HFFc6 (cell line): ENCODE results near the gene ANKS1A. TPM values are rescaled to one million over a fixed set of nuclear protein-coding genes. Genes with fewer than 3 reads are reported as not detected.

Experiments
- DNase-seq: peaks from one replicate; pipeline ENCODE4 v3.0.0-alpha.2; 2018
- H3K27ac Mint-ChIP-seq: 2 replicates; pipeline ENCODE4 v1.8.0; 2020; ENCODE audit warnings: mild to moderate bottlenecking, mixed read lengths
- H3K27me3 Mint-ChIP-seq: 2 replicates; pipeline ENCODE4 v1.8.0; 2021; ENCODE audit warnings: mild to moderate bottlenecking, moderate library complexity, mixed read lengths; ENCODE audit not compliant: insufficient read depth
- H3K36me3 Mint-ChIP-seq: 2 replicates; pipeline ENCODE4 v1.8.0; 2021; ENCODE audit warnings: low read depth, mixed read lengths
- H3K4me1 Mint-ChIP-seq: 2 replicates; pipeline ENCODE4 v1.8.0; 2020; ENCODE audit warnings: low read depth, mixed read lengths
- H3K4me3 Mint-ChIP-seq: 2 replicates; pipeline ENCODE4 v1.8.0; 2020; ENCODE audit warnings: mild to moderate bottlenecking, moderate library complexity, mixed read lengths
- H3K9me3 Mint-ChIP-seq: 2 replicates; pipeline ENCODE4 v1.8.0; 2020; ENCODE audit warnings: mild to moderate bottlenecking, mixed read lengths
- total RNA-seq, 6 experiments: library from RNA; stranded (reverse); fragmentation: NEBNext Ultra II Directional; extraction: Animal tissue kit (Norgen Biotek cat#: 25700); gene quantifications; 2 replicates in 1 of 6; 3 replicates in 5 of 6; pipeline ENCODE4 v1.2.3, GENCODE V29; 2021
- TF ChIP-seq, protein P1 (sequence below): fragments of 200-600 bp; sonication (generic); IDR thresholded peaks from 2 replicates; pipeline ENCODE4 v1.5.0; 2021; ENCODE audit warnings: antibody characterized with exemption, mild to moderate bottlenecking

Gene ANKS1A
- total RNA-seq, 6 experiments from 2014 or later, result 11.6 to 13.5 (median 13.1) TPM

GRCh38 chr6:35028781-35029769 lies 140.0 kb downstream of the ANKS1A start:
- Mint-ChIP-seq H3K9me3 (no peaks in the 10 kb centered on the region), H3K4me3 (no peak overlapping the region), H3K27ac (no peak overlapping the region), H3K4me1 (peaks cover 40% of the 10 kb centered on the region), H3K36me3 (peaks cover 5% of the 10 kb centered on the region; the same call in 1 of the 2 replicates), H3K27me3 (no peaks in the 10 kb centered on the region; the same call in none of the 2 replicates)
- TF ChIP-seq, protein P1, sequence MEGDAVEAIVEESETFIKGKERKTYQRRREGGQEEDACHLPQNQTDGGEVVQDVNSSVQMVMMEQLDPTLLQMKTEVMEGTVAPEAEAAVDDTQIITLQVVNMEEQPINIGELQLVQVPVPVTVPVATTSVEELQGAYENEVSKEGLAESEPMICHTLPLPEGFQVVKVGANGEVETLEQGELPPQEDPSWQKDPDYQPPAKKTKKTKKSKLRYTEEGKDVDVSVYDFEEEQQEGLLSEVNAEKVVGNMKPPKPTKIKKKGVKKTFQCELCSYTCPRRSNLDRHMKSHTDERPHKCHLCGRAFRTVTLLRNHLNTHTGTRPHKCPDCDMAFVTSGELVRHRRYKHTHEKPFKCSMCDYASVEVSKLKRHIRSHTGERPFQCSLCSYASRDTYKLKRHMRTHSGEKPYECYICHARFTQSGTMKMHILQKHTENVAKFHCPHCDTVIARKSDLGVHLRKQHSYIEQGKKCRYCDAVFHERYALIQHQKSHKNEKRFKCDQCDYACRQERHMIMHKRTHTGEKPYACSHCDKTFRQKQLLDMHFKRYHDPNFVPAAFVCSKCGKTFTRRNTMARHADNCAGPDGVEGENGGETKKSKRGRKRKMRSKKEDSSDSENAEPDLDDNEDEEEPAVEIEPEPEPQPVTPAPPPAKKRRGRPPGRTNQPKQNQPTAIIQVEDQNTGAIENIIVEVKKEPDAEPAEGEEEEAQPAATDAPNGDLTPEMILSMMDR, result no peak
- no peak for DNase-seq

DNA sequence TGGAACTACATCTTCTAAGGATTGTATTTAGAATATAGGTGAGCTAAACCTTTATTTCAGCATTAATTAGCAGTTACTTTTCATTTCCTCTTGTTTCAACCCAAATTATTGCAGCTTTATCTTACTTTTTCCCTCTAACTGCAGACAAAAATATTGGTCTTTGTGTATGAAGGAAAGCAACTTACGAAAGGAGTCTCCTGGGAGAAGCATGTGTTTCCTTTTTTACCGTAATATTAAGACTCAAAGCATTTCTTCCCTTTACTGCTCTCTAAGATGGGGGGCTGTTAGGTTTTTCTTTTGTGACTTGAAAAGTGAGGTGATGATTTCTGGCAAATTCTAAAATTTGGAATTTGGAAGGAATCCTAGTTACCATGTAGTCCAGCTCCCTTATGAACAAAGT lies 141.0 kb downstream of the ANKS1A start:
- no peak overlapping the region for H3K4me3 Mint-ChIP-seq
- H3K36me3 Mint-ChIP-seq, result peaks cover 5% of the 10 kb centered on the region; the same call in 1 of the 2 replicates
- H3K27me3 Mint-ChIP-seq, result no peaks in the 10 kb centered on the region; the same call in 1 of the 2 replicates
- H3K4me1 Mint-ChIP-seq, result peaks cover 30% of the 10 kb centered on the region
- no peaks in the 10 kb centered on the region for H3K9me3 Mint-ChIP-seq
- H3K27ac Mint-ChIP-seq, result no peak overlapping the region
- TF ChIP-seq, protein P1, result no peak
- DNase-seq, result no peak

GRCh38 chr6:35031611-35032529 lies 142.8 kb downstream of the ANKS1A start:
- Mint-ChIP-seq H3K4me3 (no peak overlapping the region), H3K27me3 (no peaks in the 10 kb centered on the region; the same call in 1 of the 2 replicates), H3K9me3 (no peaks in the 10 kb centered on the region), H3K27ac (no peak overlapping the region), H3K36me3 (peaks cover 5% of the 10 kb centered on the region; the same call in 1 of the 2 replicates), H3K4me1 (peaks cover 12% of the 10 kb centered on the region)
- TF ChIP-seq, protein P1, result no peak
- DNase-seq, result no peak

DNA sequence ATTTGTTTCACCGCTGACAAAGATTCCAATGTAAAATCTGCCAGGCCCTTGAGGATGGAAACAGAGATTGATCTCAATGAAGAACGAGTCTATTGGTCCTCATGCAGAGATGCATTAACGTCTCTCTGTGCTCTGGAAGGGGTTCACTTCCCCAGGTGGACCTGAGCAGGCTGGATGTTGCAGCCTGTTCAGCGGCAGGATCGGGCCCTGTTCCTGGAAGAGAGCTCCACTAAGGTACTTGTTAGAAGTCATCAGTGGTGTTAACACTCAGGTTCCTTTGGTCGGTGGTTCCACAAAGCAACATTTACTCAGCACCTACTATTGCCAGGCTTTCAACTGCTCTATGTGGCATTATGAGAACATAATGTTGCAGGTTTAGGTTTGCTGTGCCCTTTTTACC lies 144.6 kb downstream of the ANKS1A start:
- DNase-seq, result no peak

More for the DNA sequence above, 144.6 kb downstream of the ANKS1A start:
- Mint-ChIP-seq H3K4me1 (peaks cover 16% of the 10 kb centered on the region), H3K36me3 (peaks cover 5% of the 10 kb centered on the region; the same call in 1 of the 2 replicates), H3K27me3 (peaks cover 3% of the 10 kb centered on the region; the same call in 1 of the 2 replicates), H3K27ac (no peak overlapping the region), H3K4me3 (no peak overlapping the region), H3K9me3 (no peaks in the 10 kb centered on the region)
- TF ChIP-seq, protein P1, result no peak
